GM12878 (cell line): ENCODE data around the gene CRELD2. TPM values are rescaled to one million over a fixed set of nuclear protein-coding genes. Genes with fewer than 3 reads are reported as not detected.

Experiments used
- BMI1 ChIP-seq: fragments of 450-650 bp; IDR thresholded peaks from 2 replicates; pipeline ENCODE4 v1.6.1; 2016; ENCODE audit warnings: mild to moderate bottlenecking, moderate library complexity, borderline replicate concordance
- ELK1 ChIP-seq: IDR thresholded peaks from 2 replicates; pipeline ENCODE4 v1.6.1; 2012; ENCODE audit warnings: low read depth, low read length, improper control_type of control experiment
- GABPA ChIP-seq: IDR thresholded peaks from 2 replicates; pipeline ENCODE4 v1.6.1; 2014; ENCODE audit warnings: antibody characterized with exemption, low read depth, mild to moderate bottlenecking, inconsistent platforms
- KDM1A ChIP-seq: fragments of 200-600 bp; sonication (generic); IDR thresholded peaks from 2 replicates; pipeline ENCODE4 v1.6.1; 2016; ENCODE audit warnings: borderline replicate concordance
- MEF2A ChIP-seq: IDR thresholded peaks from 2 replicates; pipeline ENCODE4 v1.6.1; 2011; ENCODE audit warnings: low read depth, mild to moderate bottlenecking, low read length, moderate library complexity; ENCODE audit not compliant: insufficient read depth
- MXI1 ChIP-seq: fragments of 150-350 bp; IDR thresholded peaks from 2 replicates; pipeline ENCODE4 v1.6.1; 2011; ENCODE audit warnings: low read depth, mild to moderate bottlenecking, inconsistent platforms, low read length, improper control_type of control experiment
- SKIL ChIP-seq: fragments of 450-650 bp; IDR thresholded peaks from 2 replicates; pipeline ENCODE4 v1.6.1; 2017; ENCODE audit warnings: mild to moderate bottlenecking, low read depth, inconsistent platforms; ENCODE audit not compliant: poor library complexity, severe bottlenecking
- SUPT20H ChIP-seq: IDR thresholded peaks from 2 replicates; pipeline ENCODE4 v1.6.1; 2011; ENCODE audit warnings: low read depth, mild to moderate bottlenecking, low read length, moderate library complexity, borderline replicate concordance; ENCODE audit not compliant: control insufficient read depth
- TAF1 ChIP-seq: IDR thresholded peaks from 2 replicates; pipeline ENCODE4 v1.6.1; 2011; ENCODE audit warnings: mild to moderate bottlenecking, low read depth, low read length, borderline replicate concordance
- ZBTB4 ChIP-seq: fragments of 450-650 bp; formaldehyde crosslinking; IDR thresholded peaks from 2 replicates; pipeline ENCODE4 v1.4.0; 2022; ENCODE audit warnings: mild to moderate bottlenecking, moderate library complexity
- polyA plus RNA-seq, 11 experiments: library from polyadenylated mRNA; depleted of rRNA in 4 of 11; unstranded in 6 of 11; stranded (reverse) in 5 of 11; fragments of >200 nt; fragmentation: Nextera tagmentation in 4 of 11; fragmentation: Illumina TruSeq in 1 of 11; extraction: Ambion mirVana in 4 of 11; extraction: Trizol in 1 of 11; gene quantifications; 1 replicate in 1 of 11; 2 replicates in 10 of 11; pipeline versions ENCODE4 v1.2.1 to v1.2.3, GENCODE V29; 2011 to 2016; ENCODE audit warnings: inconsistent platforms in 2 of 11, missing spikeins in 2 of 11, low read depth in 1 of 11
- total RNA-seq, 4 experiments: library from RNA; depleted of rRNA in 3 of 4; stranded (reverse); fragments of >200 nt in 3 of 4; fragmentation: Illumina TruSeq in 1 of 4; extraction: Trizol in 1 of 4; gene quantifications; 2 replicates each; pipeline versions ENCODE4 v1.2.1 to v1.2.3, GENCODE V29; 2013 to 2021
- TF ChIP-seq, protein P1 (sequence below): fragments of 450-650 bp; IDR thresholded peaks from 2 replicates; pipeline ENCODE4 v1.6.1; 2018; ENCODE audit warnings: mild to moderate bottlenecking, low read depth, moderate library complexity; ENCODE audit not compliant: partially characterized antibody
- TF ChIP-seq, protein P2 (sequence below): IDR thresholded peaks from 2 replicates; pipeline ENCODE4 v1.6.1; 2011; ENCODE audit warnings: mild to moderate bottlenecking, low read depth, low read length, moderate library complexity; ENCODE audit not compliant: insufficient replicate concordance
- TF ChIP-seq, protein P3 (sequence below): fragments of 450-650 bp; IDR thresholded peaks from 2 replicates; pipeline ENCODE4 v1.6.1; 2017; ENCODE audit warnings: low read depth, mild to moderate bottlenecking, moderate library complexity

CRELD2 gene
- total and polyA plus RNA-seq, 10 of the 15 experiments (the other 5 are each of a cell fraction or from before 2014, with no cell fraction given) = 9.4 to 111 (median 25.9) TPM

DNA sequence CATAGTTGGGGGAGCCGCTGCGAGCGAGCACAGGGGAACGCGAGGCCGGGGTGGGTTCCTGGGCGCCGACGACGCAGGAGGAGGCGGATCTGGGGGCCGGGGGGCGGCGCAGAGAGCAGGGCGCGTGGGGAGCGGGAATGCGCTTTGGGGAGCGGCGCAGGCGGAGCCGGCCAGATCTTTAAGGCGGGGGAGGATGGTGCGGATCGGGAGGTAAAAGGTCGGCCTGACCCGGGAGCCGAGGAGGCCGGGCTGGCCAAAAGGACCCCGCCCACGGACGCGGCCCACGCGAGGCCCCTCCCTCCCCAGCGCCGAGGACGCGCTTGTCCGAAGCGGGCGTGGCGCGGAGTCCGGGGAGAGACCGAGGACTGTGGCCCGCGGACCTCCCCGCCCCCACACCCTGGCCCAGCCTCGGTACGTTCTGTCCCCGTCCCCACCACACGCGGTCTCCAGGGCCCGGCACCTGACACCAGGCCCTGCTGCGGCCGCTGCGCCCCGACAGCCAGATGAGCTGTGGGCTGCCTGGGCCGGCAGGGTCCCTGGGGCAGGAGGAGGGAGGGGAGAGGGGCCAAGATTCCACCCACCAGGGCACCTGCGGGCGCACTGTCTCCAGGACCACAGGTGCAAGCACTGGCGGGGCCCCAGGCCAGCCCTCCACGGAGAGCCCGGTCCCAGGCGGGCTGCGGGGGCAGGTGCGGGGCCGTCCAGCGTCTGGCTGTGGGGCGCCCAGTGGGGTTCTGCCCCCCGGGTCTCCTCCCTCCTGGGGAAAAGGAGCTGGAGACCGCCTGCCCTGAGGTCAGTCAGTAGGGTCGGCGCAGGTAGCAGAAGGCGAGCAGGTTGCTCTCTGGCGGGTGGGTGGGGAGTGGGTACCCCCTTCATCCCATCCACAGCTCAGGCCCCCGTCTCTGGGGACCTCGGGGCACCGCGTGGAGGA is 53.1 kb downstream of the CRELD2 start (continued):
- TF ChIP-seq GABPA (no peak), KDM1A (no peak), MXI1 (no peak), SUPT20H (no peak), BMI1 (no peak), TAF1 (no peak), SKIL (no peak), MEF2A (no peak), ELK1 (no peak), ZBTB4 (CRISPR knock-in tag) (no peak)
- TF ChIP-seq, protein P1, sequence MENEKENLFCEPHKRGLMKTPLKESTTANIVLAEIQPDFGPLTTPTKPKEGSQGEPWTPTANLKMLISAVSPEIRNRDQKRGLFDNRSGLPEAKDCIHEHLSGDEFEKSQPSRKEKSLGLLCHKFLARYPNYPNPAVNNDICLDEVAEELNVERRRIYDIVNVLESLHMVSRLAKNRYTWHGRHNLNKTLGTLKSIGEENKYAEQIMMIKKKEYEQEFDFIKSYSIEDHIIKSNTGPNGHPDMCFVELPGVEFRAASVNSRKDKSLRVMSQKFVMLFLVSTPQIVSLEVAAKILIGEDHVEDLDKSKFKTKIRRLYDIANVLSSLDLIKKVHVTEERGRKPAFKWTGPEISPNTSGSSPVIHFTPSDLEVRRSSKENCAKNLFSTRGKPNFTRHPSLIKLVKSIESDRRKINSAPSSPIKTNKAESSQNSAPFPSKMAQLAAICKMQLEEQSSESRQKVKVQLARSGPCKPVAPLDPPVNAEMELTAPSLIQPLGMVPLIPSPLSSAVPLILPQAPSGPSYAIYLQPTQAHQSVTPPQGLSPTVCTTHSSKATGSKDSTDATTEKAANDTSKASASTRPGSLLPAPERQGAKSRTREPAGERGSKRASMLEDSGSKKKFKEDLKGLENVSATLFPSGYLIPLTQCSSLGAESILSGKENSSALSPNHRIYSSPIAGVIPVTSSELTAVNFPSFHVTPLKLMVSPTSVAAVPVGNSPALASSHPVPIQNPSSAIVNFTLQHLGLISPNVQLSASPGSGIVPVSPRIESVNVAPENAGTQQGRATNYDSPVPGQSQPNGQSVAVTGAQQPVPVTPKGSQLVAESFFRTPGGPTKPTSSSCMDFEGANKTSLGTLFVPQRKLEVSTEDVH = no peak
- TF ChIP-seq, protein P2, sequence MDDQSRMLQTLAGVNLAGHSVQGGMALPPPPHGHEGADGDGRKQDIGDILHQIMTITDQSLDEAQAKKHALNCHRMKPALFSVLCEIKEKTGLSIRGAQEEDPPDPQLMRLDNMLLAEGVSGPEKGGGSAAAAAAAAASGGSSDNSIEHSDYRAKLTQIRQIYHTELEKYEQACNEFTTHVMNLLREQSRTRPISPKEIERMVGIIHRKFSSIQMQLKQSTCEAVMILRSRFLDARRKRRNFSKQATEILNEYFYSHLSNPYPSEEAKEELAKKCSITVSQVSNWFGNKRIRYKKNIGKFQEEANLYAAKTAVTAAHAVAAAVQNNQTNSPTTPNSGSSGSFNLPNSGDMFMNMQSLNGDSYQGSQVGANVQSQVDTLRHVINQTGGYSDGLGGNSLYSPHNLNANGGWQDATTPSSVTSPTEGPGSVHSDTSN = no peak
- TF ChIP-seq, protein P3, sequence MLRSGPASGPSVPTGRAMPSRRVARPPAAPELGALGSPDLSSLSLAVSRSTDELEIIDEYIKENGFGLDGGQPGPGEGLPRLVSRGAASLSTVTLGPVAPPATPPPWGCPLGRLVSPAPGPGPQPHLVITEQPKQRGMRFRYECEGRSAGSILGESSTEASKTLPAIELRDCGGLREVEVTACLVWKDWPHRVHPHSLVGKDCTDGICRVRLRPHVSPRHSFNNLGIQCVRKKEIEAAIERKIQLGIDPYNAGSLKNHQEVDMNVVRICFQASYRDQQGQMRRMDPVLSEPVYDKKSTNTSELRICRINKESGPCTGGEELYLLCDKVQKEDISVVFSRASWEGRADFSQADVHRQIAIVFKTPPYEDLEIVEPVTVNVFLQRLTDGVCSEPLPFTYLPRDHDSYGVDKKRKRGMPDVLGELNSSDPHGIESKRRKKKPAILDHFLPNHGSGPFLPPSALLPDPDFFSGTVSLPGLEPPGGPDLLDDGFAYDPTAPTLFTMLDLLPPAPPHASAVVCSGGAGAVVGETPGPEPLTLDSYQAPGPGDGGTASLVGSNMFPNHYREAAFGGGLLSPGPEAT = no peak
